ENCODE data around the gene CD37.
"Not testable (repeated sequence)": the region's sequence is repeated elsewhere in the genome, so short reads cannot be mapped to it uniquely, and the experiment has no call there.

The CD37 gene

GRCh38 chr19:49335071-49335783 is at the start of gene CD37:
Gene CD37 (plus strand): TSS chr19:49335406. CDS start chr19:49335541, 135 bp downstream.
- peak; percentile 52 for DNase-seq (ENCODE audit: low spot score)

- no peak for DNase-seq (ENCODE audit: low spot score)
Observed at GRCh38 chr19:49287141-49287770, 48.0 kb upstream of the CD37 start.

GRCh38 chr19:49288205-49288604 is 47.0 kb upstream of the CD37 start:
- not testable (repeated sequence) for DNase-seq (ENCODE audit: low spot score)

GRCh38 chr19:49289286-49289685 is 45.9 kb upstream of the CD37 start:
- DNase-seq (ENCODE audit: low spot score) = not testable (repeated sequence)

- DNase-seq (ENCODE audit: low spot score) = no peak
Observed at GRCh38 chr19:49290517-49290916, 44.7 kb upstream of the CD37 start.

- DNase-seq (ENCODE audit: low spot score) = no peak
Observed at GRCh38 chr19:49294401-49294800, 40.8 kb upstream of the CD37 start.

GRCh38 chr19:49295208-49295880 is 39.9 kb upstream of the CD37 start:
- no peak for DNase-seq (ENCODE audit: low spot score)

GRCh38 chr19:49297403-49297802 is 37.8 kb upstream of the CD37 start:
- DNase-seq (ENCODE audit: low spot score) = no peak

- not testable (repeated sequence) for DNase-seq (ENCODE audit: low spot score)
Observed at GRCh38 chr19:49298653-49299052, 36.6 kb upstream of the CD37 start.

- DNase-seq (ENCODE audit: low spot score) = peak; percentile 77
Observed at GRCh38 chr19:49301165-49301865, 33.9 kb upstream of the CD37 start.

GRCh38 chr19:49301866-49302252 is 33.3 kb upstream of the CD37 start:
- DNase-seq (ENCODE audit: low spot score) = no peak

GRCh38 chr19:49306734-49307133 is 28.5 kb upstream of the CD37 start:
- not testable (repeated sequence) for DNase-seq (ENCODE audit: low spot score)

GRCh38 chr19:49309087-49309486 is 26.1 kb upstream of the CD37 start:
- DNase-seq (ENCODE audit: low spot score) = no peak

- no peak for DNase-seq (ENCODE audit: low spot score)
Observed at GRCh38 chr19:49315111-49315510, 20.1 kb upstream of the CD37 start.

GRCh38 chr19:49316284-49316683 is 18.9 kb upstream of the CD37 start:
- DNase-seq (ENCODE audit: low spot score) = no peak

GRCh38 chr19:49318296-49318695 is 16.9 kb upstream of the CD37 start:
- DNase-seq (ENCODE audit: low spot score) = no peak

GRCh38 chr19:49324801-49325576 is 10.2 kb upstream of the CD37 start, which contains the start of gene SLC6A16:
Gene SLC6A16 (minus strand): TSS chr19:49325191. CDS start chr19:49311347, 13,844 bp downstream.
- no peak for DNase-seq (ENCODE audit: low spot score)

GRCh38 chr19:49325756-49326155 is 9.4 kb upstream of the CD37 start:
- not testable (repeated sequence) for DNase-seq (ENCODE audit: low spot score)

GRCh38 chr19:49326165-49326704 is 9.0 kb upstream of the CD37 start:
- no peak for DNase-seq (ENCODE audit: low spot score)

- peak; percentile 44 for DNase-seq (ENCODE audit: low spot score)
Observed at GRCh38 chr19:49327878-49328544, 7.2 kb upstream of the CD37 start.

- no peak for DNase-seq (ENCODE audit: low spot score)
Observed at GRCh38 chr19:49328741-49329140, 6.5 kb upstream of the CD37 start.

Measured in CD4-positive, alpha-beta T cell treated with Interleukin-6 at 100 ng/mL for 8 hours (primary cell).